Adrenal gland (tissue), 19 donors: ENCODE data around the gene EDAR. TPM values are rescaled to one million over a fixed set of nuclear protein-coding genes. Genes with fewer than 3 reads are reported as not detected.

Source experiments
- DNase-seq, 7 donors: peaks; one replicate each; pipeline ENCODE4 v3.0.0-alpha.2; 2019 to 2020
- H3K27ac ChIP-seq, 5 donors: fragments of 200-600 bp; sonication (generic) in 4 of 5; 1 replicate in 3 of 5; 2 replicates in 2 of 5; pipeline versions ENCODE4 v1.5.1 to v1.8.0; 2016 to 2020; ENCODE audit warnings: mild to moderate bottlenecking in 1 of 5
- H3K27me3 ChIP-seq: fragments of 200-600 bp; 2 replicates; pipeline ENCODE4 v1.8.0; 2021
- H3K36me3 ChIP-seq, 2 donors: fragments of 200-600 bp; replicated peaks in 1 of 2; 1 replicate in 1 of 2; 2 replicates in 1 of 2; pipeline versions ENCODE4 v1.5.1 to v1.8.0; 2018 to 2022
- H3K4me1 ChIP-seq, 2 donors: fragments of 200-600 bp; replicated peaks in 1 of 2; 1 replicate in 1 of 2; 2 replicates in 1 of 2; pipeline versions ENCODE4 v1.5.1 to v1.8.0; 2018 to 2021
- H3K4me3 ChIP-seq, 4 donors: fragments of 200-600 bp; sonication (generic) in 3 of 4; one replicate each; pipeline ENCODE4 v1.5.1; 2016 to 2018
- H3K9me3 ChIP-seq, 3 donors: fragments of 200-600 bp; sonication (generic) in 1 of 3; replicated peaks in 1 of 3; 1 replicate in 2 of 3; 2 replicates in 1 of 3; pipeline versions ENCODE4 v1.5.1 to v1.8.0; 2016 to 2021
- POLR2A ChIP-seq, 2 donors: fragments of 450-650 bp; IDR thresholded peaks; one replicate each; pipeline ENCODE4 v1.6.1; 2017; ENCODE audit warnings: antibody characterized with exemption in 2 of 2, mild to moderate bottlenecking in 2 of 2, moderate library complexity in 1 of 2
- WGBS, 4 donors: extraction: QIAGEN DNeasy Blood & Tissue Kit in 2 of 4; methylation state at CpG; one replicate each; pipeline versions ENCODE4 v1.1.5 to v1.1.7; 2013 to 2017; 5-methylcytosine and 5-hydroxymethylcytosine counted together
- intact Hi-C, 2 donors: fragments of 100-400 bp; cut with DNase I; formaldehyde crosslinking; loops; one replicate each; pipeline versions ENCODE4 v1.14.1 to v1.15.0; 2022 to 2023
- long read RNA-seq, 10 donors: library from polyadenylated mRNA in 3 of 10; unstranded in 2 of 10; stranded (forward) in 1 of 10; transcript quantifications; one replicate each; pipeline ENCODE4 v2.0.0 and lab custom pipeline, GENCODE V29; 2021 to 2026
- polyA plus RNA-seq, 3 donors: library from polyadenylated mRNA; stranded (reverse); fragments of 200-250 nt in 2 of 3; fragments of 350-450 nt in 1 of 3; fragmentation: Illumina TruSeq in 1 of 3; extraction: RNeasy Lipid Tissue Mini Kit (QIAGEN cat#74804) in 1 of 3; gene quantifications; one replicate each; pipeline ENCODE4 v1.2.3, GENCODE V29; 2013 to 2014
- total RNA-seq, 9 donors: library from RNA; depleted of rRNA in 4 of 9; stranded (reverse); fragments of >200 nt in 4 of 9; fragments of 120-200 nt in 1 of 9; fragmentation: NEBNext Ultra II Directional in 1 of 9; extraction: Animal tissue kit (Norgen Biotek cat#: 25700) in 1 of 9; gene quantifications; one replicate each; pipeline versions ENCODE4 v1.1.0 to v1.2.4, GENCODE V29; 2013 to 2023
- TF ChIP-seq, protein P1 (sequence below), 6 experiments: fragments of 450-650 bp in 4 of 6; fragments of 200-600 bp in 2 of 6; sonication (generic) in 1 of 6; IDR thresholded peaks; 1 replicate in 5 of 6; 2 replicates in 1 of 6; pipeline versions ENCODE4 v1.5.1 to v1.8.0; 2016 to 2021; ENCODE audit warnings: antibody characterized with exemption in 6 of 6, mild to moderate bottlenecking in 2 of 6, moderate library complexity in 1 of 6
- donor health status: healthy with polysubstance abuse.
- donor health status: Bipolar disorder and iron deficiency.
- donor health status: DM: yes; HTN: yes; CAD: no.
- donor health status: DM: no; HTN: no; CAD: no.
- donor health status: DM: no; HTN: no; CAD: no.
- donor health status: DM: yes; HTN: yes; CAD: no.

The EDAR gene
- total RNA-seq = not detected
- polyA plus RNA-seq = not detected
- long read RNA-seq, donor 1 = 0 reads
- long read RNA-seq, donor 2 = 0 reads
- long read RNA-seq, donor 3 = 0 reads
- long read RNA-seq, donor 4 = 0 reads
- long read RNA-seq, donor 5 = 0 reads
- long read RNA-seq, donor 6 = 0 reads
- long read RNA-seq, donor 7 = 0 reads
- long read RNA-seq, donor 8 = 0 reads
- long read RNA-seq, donor 9 = 0 reads
- long read RNA-seq, donor 10 = 0 reads

DNA sequence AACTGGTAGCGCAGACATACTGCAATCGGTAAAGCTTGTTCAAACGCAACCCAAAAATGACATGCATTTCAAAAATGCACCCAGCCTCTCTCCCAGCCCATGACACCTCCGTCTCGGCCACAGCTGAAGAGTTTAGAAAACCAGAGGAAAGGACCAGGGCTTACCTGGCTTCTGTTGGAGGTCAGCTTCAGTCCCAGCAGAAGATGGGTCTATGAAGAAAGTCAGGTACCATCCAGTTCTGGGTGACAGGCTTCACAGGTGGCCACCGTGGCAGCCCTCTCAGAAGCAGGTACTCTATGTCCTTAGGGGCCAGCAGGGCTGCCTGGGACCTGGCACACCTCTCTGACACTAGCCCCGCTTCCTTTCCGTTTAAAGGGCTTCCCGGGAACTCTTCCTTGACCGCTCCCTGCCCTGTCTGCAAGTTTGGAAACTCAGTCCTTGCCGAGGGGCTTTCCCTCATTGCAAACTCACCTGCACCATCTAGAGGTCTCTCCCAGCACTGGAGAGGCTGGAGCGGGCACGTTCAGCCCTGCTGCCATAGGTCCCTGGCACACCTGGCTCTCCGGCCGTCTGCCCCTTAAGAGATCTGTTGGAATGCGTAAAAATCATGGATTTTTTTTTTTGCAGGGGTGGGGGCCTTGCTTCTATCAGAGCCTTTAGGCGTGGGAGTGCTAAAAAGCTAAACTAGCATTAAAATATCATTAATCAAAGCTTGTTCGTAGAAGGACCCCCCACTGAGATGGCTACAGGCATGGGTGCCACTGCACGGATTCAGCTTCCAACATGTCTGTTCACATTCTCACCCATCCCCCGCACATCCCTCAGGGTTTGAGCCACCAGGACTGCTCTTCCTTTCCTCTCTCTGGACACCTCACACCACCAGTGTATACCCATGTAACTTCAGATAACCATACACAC is at the start of gene EDAR:
Gene EDAR (minus strand): TSS at position 425 of the 918 bp plus-strand sequence. CDS start 58,206 bp downstream, outside the sequence.
- Histone ChIP-seq H3K4me3 (no peak within 1 kb of the TSS), H3K36me3 (no peaks in the 10 kb centered on the region), H3K27ac (no peak within 1 kb of the TSS), H3K4me1 (no peaks in the 10 kb centered on the region), H3K9me3 (no peaks in the 10 kb centered on the region), H3K27me3 (peaks cover 6% of the 10 kb centered on the region)
- no peak for TF ChIP-seq POLR2A (IDR thresholded peaks at IDR 0.05)
- TF ChIP-seq, protein P1, sequence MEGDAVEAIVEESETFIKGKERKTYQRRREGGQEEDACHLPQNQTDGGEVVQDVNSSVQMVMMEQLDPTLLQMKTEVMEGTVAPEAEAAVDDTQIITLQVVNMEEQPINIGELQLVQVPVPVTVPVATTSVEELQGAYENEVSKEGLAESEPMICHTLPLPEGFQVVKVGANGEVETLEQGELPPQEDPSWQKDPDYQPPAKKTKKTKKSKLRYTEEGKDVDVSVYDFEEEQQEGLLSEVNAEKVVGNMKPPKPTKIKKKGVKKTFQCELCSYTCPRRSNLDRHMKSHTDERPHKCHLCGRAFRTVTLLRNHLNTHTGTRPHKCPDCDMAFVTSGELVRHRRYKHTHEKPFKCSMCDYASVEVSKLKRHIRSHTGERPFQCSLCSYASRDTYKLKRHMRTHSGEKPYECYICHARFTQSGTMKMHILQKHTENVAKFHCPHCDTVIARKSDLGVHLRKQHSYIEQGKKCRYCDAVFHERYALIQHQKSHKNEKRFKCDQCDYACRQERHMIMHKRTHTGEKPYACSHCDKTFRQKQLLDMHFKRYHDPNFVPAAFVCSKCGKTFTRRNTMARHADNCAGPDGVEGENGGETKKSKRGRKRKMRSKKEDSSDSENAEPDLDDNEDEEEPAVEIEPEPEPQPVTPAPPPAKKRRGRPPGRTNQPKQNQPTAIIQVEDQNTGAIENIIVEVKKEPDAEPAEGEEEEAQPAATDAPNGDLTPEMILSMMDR (IDR thresholded peaks at IDR 0.05) = peak; percentile 19 to 47 (median 36)
- intact Hi-C loops = no loop called here
- WGBS, 4 donors = 30 to 49% (median 33%) methylated on average over 14 to 20 of the region's 20 CpGs
- peak; percentile 19 to 57 (median 36) for DNase-seq

DNA sequence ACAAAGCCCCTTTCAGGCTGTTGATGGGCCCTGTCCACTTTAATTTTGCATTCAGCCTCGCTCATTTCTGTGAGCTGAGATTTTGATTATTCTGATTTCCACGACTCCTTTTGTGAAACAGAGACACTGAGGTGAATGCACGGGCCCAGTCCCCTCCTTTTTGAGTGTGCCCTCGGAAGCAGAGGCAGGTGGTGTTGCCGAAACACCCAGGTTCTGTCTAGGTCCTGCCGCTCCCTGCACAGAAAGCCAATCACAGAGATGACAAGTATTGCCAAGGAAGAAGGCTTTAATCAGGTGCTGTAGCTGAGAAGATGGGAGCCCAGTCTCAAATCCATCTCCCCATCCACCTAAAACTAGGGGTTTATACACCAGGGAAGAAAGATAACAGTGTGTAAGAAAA is 44.2 kb upstream of the EDAR start:
- intact Hi-C loops = no loop called here
- no peak overlapping the region for H3K27ac ChIP-seq

DNA sequence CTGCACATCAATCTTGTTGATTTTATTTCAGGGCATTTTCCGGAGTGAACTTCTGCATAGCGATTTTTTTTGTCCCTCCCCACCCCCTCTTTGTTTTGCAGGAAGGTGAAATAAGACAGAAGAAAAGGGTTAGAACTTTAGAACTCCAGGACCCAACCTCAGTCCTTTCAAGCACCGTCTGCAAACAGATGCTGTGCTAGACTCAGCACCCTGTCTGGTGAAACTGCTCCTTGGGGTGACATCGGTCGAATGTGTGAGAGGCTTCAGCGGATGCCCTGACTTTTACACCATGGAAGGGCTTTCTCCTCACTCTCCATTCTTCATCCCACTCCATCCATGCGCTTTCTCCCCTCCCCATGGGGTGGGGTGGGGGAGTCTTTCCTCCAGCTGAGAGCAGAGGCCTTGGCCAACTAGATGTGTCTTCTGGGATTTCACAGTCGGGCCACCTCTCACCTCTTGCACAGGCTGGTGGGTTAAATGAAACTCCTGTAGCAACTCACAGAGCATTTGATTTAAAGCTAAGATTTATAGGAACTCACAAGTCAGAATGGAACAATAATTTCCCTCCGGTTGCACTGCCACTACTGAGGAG is 43.3 kb upstream of the EDAR start:
- intact Hi-C loops = no loop called here
- WGBS, 4 donors = 61 to 77% (median 70%) methylated on average over 9 of the region's 9 CpGs
- Histone ChIP-seq H3K27me3 (no peaks in the 10 kb centered on the region), H3K4me3 (peak overlapping the region in 1 of 4 donors; percentile 55), H3K4me1 (no peaks in the 10 kb centered on the region), H3K27ac (no peak overlapping the region), H3K9me3 (no peaks in the 10 kb centered on the region), H3K36me3 (no peaks in the 10 kb centered on the region)
- peak in 1 of 7 donors; percentile 35 for DNase-seq
- TF ChIP-seq POLR2A (IDR thresholded peaks at IDR 0.05) = no peak
- TF ChIP-seq, protein P1 (IDR thresholded peaks at IDR 0.05) = no peak

More for the DNA sequence above, 44.2 kb upstream of the EDAR start:
- Histone ChIP-seq H3K4me1 (no peaks in the 10 kb centered on the region), H3K36me3 (no peaks in the 10 kb centered on the region), H3K4me3 (no peak overlapping the region), H3K9me3 (no peaks in the 10 kb centered on the region), H3K27me3 (no peaks in the 10 kb centered on the region)
- no peak for TF ChIP-seq POLR2A (IDR thresholded peaks at IDR 0.05)
- TF ChIP-seq, protein P1 (IDR thresholded peaks at IDR 0.05) = no peak
- 94 to 99% (median 95%) methylated on average over 6 of the region's 6 CpGs for WGBS, 4 donors
- DNase-seq = peak in 1 of 7 donors; percentile 9
